Measurements from ENCODE around the gene FAM222B.
"Not testable (repeated sequence)": the region's sequence is repeated elsewhere in the genome, so short reads cannot be mapped to it uniquely, and the experiment has no call there.

Gene FAM222B

GRCh38 chr17:28879886-28880571 lies 37.4 kb upstream of the FAM222B start:
- Histone ChIP-seq H3K4me1 (ENCODE audit: insufficient read depth, low read length) (no peaks in the 10 kb centered on the region), H3K36me3 (ENCODE audit: insufficient read depth, low read length) (peaks cover 70% of the 10 kb centered on the region), H3K9me3 (ENCODE audit: low read length) (peaks cover 9% of the 10 kb centered on the region), H3K4me3 (ENCODE audit: low read length) (no peak overlapping the region), H3K27me3 (ENCODE audit: insufficient read depth, low read length) (no peaks in the 10 kb centered on the region), H2AFZ (ENCODE audit: low read depth, low read length) (no peak overlapping the region)

- H3K36me3 ChIP-seq (ENCODE audit: insufficient read depth, low read length) = peaks cover 60% of the 10 kb centered on the region
- no peak overlapping the region for H3K4me3 ChIP-seq (ENCODE audit: low read length)
- no peaks in the 10 kb centered on the region for H3K27me3 ChIP-seq (ENCODE audit: insufficient read depth, low read length)
- H3K9me3 ChIP-seq (ENCODE audit: low read length) = peaks cover 9% of the 10 kb centered on the region
- no peaks in the 10 kb centered on the region for H3K4me1 ChIP-seq (ENCODE audit: insufficient read depth, low read length)
- no peak overlapping the region for H2AFZ ChIP-seq (ENCODE audit: low read depth, low read length)
These were observed 36.4 kb upstream of the FAM222B start for GRCh38 chr17:28878981-28879380.

- H3K27me3 ChIP-seq (ENCODE audit: insufficient read depth, low read length) = no peaks in the 10 kb centered on the region
- no peak overlapping the region for H2AFZ ChIP-seq (ENCODE audit: low read depth, low read length)
- H3K4me3 ChIP-seq (ENCODE audit: low read length) = no peak overlapping the region
- H3K4me1 ChIP-seq (ENCODE audit: insufficient read depth, low read length) = no peaks in the 10 kb centered on the region
- H3K9me3 ChIP-seq (ENCODE audit: low read length) = peaks cover 9% of the 10 kb centered on the region
- H3K36me3 ChIP-seq (ENCODE audit: insufficient read depth, low read length) = peaks cover 53% of the 10 kb centered on the region
These were observed 35.7 kb upstream of the FAM222B start for GRCh38 chr17:28878158-28878910.

GRCh38 chr17:28877150-28877711 lies 34.6 kb upstream of the FAM222B start:
- H3K4me1 ChIP-seq (ENCODE audit: insufficient read depth, low read length); H3K9me3 ChIP-seq (ENCODE audit: low read length); H2AFZ ChIP-seq (ENCODE audit: low read depth, low read length); H3K4me3 ChIP-seq (ENCODE audit: low read length); H3K27me3 ChIP-seq (ENCODE audit: insufficient read depth, low read length): not testable (repeated sequence)
- peaks cover 42% of the 10 kb centered on the region for H3K36me3 ChIP-seq (ENCODE audit: insufficient read depth, low read length)

- Histone ChIP-seq H2AFZ (ENCODE audit: low read depth, low read length) (no peak overlapping the region), H3K27me3 (ENCODE audit: insufficient read depth, low read length) (no peaks in the 10 kb centered on the region), H3K4me3 (ENCODE audit: low read length) (no peak overlapping the region), H3K36me3 (ENCODE audit: insufficient read depth, low read length) (peaks cover 30% of the 10 kb centered on the region), H3K4me1 (ENCODE audit: insufficient read depth, low read length) (no peaks in the 10 kb centered on the region), H3K9me3 (ENCODE audit: low read length) (peaks cover 5% of the 10 kb centered on the region)
These were observed 33.4 kb upstream of the FAM222B start for GRCh38 chr17:28875848-28876550.

- Histone ChIP-seq H3K27me3 (ENCODE audit: insufficient read depth, low read length) (no peaks in the 10 kb centered on the region), H3K36me3 (ENCODE audit: insufficient read depth, low read length) (peaks cover 17% of the 10 kb centered on the region), H3K4me3 (ENCODE audit: low read length) (no peak overlapping the region)
These were observed 32.2 kb upstream of the FAM222B start for GRCh38 chr17:28874750-28875149.

GRCh38 chr17:28873839-28874238 lies 31.2 kb upstream of the FAM222B start:
- Histone ChIP-seq H2AFZ (ENCODE audit: low read depth, low read length) (no peak overlapping the region), H3K4me3 (ENCODE audit: low read length) (no peak overlapping the region), H3K36me3 (ENCODE audit: insufficient read depth, low read length) (peaks cover 8% of the 10 kb centered on the region), H3K27me3 (ENCODE audit: insufficient read depth, low read length) (no peaks in the 10 kb centered on the region), H3K4me1 (ENCODE audit: insufficient read depth, low read length) (no peaks in the 10 kb centered on the region), H3K9me3 (ENCODE audit: low read length) (peaks cover 5% of the 10 kb centered on the region)

More at GRCh38 chr17:28874750-28875149, 32.2 kb upstream of the FAM222B start:
- H2AFZ ChIP-seq (ENCODE audit: low read depth, low read length) = no peak overlapping the region
- no peaks in the 10 kb centered on the region for H3K4me1 ChIP-seq (ENCODE audit: insufficient read depth, low read length)
- H3K9me3 ChIP-seq (ENCODE audit: low read length) = peaks cover 5% of the 10 kb centered on the region

GRCh38 chr17:28871056-28871579 lies 28.5 kb upstream of the FAM222B start:
- Histone ChIP-seq H3K9me3 (ENCODE audit: low read length) (no peaks in the 10 kb centered on the region), H3K4me1 (ENCODE audit: insufficient read depth, low read length) (no peaks in the 10 kb centered on the region), H3K36me3 (ENCODE audit: insufficient read depth, low read length) (no peaks in the 10 kb centered on the region), H2AFZ (ENCODE audit: low read depth, low read length) (no peak overlapping the region), H3K27me3 (ENCODE audit: insufficient read depth, low read length) (no peaks in the 10 kb centered on the region), H3K4me3 (ENCODE audit: low read length) (no peak overlapping the region)

- no peaks in the 10 kb centered on the region for H3K9me3 ChIP-seq (ENCODE audit: low read length)
- no peaks in the 10 kb centered on the region for H3K4me1 ChIP-seq (ENCODE audit: insufficient read depth, low read length)
- H3K36me3 ChIP-seq (ENCODE audit: insufficient read depth, low read length) = no peaks in the 10 kb centered on the region
- no peak overlapping the region for H3K4me3 ChIP-seq (ENCODE audit: low read length)
- no peak overlapping the region for H2AFZ ChIP-seq (ENCODE audit: low read depth, low read length)
- no peaks in the 10 kb centered on the region for H3K27me3 ChIP-seq (ENCODE audit: insufficient read depth, low read length)
These were observed 24.7 kb upstream of the FAM222B start for GRCh38 chr17:28867276-28867675.

- Histone ChIP-seq H3K27me3 (ENCODE audit: insufficient read depth, low read length) (no peaks in the 10 kb centered on the region), H3K9me3 (ENCODE audit: low read length) (no peaks in the 10 kb centered on the region), H2AFZ (ENCODE audit: low read depth, low read length) (no peak overlapping the region), H3K4me1 (ENCODE audit: insufficient read depth, low read length) (no peaks in the 10 kb centered on the region), H3K4me3 (ENCODE audit: low read length) (no peak overlapping the region), H3K36me3 (ENCODE audit: insufficient read depth, low read length) (peaks cover 5% of the 10 kb centered on the region)
These were observed 23.6 kb upstream of the FAM222B start for GRCh38 chr17:28865946-28866752.

GRCh38 chr17:28864991-28865849 lies 22.6 kb upstream of the FAM222B start:
- Histone ChIP-seq H2AFZ (ENCODE audit: low read depth, low read length) (no peak overlapping the region), H3K4me3 (ENCODE audit: low read length) (no peak overlapping the region), H3K36me3 (ENCODE audit: insufficient read depth, low read length) (peaks cover 12% of the 10 kb centered on the region), H3K27me3 (ENCODE audit: insufficient read depth, low read length) (no peaks in the 10 kb centered on the region), H3K9me3 (ENCODE audit: low read length) (no peaks in the 10 kb centered on the region), H3K4me1 (ENCODE audit: insufficient read depth, low read length) (no peaks in the 10 kb centered on the region)

- Histone ChIP-seq H3K36me3 (ENCODE audit: insufficient read depth, low read length) (peaks cover 15% of the 10 kb centered on the region), H3K27me3 (ENCODE audit: insufficient read depth, low read length) (no peaks in the 10 kb centered on the region), H2AFZ (ENCODE audit: low read depth, low read length) (no peak overlapping the region), H3K4me3 (ENCODE audit: low read length) (no peak overlapping the region), H3K4me1 (ENCODE audit: insufficient read depth, low read length) (no peaks in the 10 kb centered on the region), H3K9me3 (ENCODE audit: low read length) (no peaks in the 10 kb centered on the region)
These were observed 21.4 kb upstream of the FAM222B start for GRCh38 chr17:28863953-28864352.
